CD4-positive, alpha-beta T cell treated with Interleukin-2 at 100 ng/mL for 4 hours (primary cell): ENCODE data around the gene IL17RD.
"Not testable (repeated sequence)": the region's sequence is repeated elsewhere in the genome, so short reads cannot be mapped to it uniquely, and the experiment has no call there.

Experiments used
- DNase-seq: peaks from one replicate; pipeline ENCODE4 v3.0.0-alpha.2; 2020; ENCODE audit warnings: low spot score

IL17RD gene

GRCh38 chr3:57093489-57093888, 71.7 kb downstream of the IL17RD start:
- no peak for DNase-seq

GRCh38 chr3:57091521-57092273, 73.5 kb downstream of the IL17RD start:
- DNase-seq, result no peak

DNA sequence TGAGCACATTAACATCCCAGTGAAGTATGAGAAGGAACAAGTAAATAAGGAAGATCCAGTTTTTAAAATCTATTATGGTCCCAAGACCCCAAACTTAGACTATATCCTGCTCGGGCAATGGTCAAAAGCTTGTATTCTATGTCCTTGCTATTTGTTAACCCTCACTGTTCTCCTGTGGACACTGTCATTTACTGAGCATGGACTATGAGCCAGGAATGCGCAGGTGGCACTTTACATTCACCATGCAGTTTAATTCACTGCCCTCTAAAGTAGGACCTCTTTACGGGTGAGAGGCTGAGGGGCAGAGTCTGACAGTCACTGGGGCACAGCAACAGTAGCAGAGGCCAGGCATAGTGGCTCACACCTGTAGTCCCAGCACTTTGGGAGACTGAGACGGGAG, 76.1 kb downstream of the IL17RD start:
- DNase-seq, result no peak

DNA sequence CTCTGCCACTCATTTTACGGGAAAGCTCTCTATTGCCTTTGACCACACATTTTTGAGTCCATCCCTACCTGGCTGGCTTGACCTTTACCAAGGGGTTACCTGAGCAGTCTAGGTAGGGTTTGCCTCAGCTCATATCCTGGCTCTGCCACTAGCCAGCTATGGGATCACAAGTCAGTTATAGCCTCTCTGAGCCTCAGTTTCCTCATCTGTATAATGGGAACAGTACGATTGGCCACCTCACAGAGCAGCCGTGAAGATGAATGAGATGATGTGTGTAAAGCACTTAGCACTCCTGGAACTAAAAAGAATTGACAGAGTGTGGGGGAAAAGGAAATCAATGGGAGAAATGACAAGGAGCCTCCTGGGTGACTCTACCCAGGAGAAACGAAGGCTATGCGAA, 76.7 kb downstream of the IL17RD start:
- DNase-seq, result no peak

GRCh38 chr3:57087361-57088092, 77.6 kb downstream of the IL17RD start:
- no peak for DNase-seq

DNA sequence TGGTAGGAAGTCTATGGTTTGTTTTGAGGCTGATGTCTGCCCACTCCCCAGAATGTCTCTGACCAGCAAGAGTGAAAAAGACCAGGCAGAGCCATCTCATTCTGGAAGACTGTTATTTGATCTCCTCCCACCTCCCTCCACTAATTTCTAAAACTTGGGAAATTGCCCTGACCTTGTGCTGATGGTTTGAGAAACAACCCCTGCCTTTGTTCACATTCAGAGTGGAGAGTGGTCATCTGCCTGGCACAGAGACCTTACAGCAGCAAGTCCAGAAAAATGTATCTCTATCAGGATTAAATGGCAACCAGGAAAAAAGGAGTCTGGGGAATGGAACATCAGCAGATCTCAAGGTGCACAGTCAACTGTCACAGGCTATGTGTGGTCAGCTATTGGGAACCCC, 79.0 kb downstream of the IL17RD start:
- DNase-seq, result no peak

- DNase-seq, result no peak
These were observed 79.9 kb downstream of the IL17RD start for GRCh38 chr3:57085211-57085610.

DNA sequence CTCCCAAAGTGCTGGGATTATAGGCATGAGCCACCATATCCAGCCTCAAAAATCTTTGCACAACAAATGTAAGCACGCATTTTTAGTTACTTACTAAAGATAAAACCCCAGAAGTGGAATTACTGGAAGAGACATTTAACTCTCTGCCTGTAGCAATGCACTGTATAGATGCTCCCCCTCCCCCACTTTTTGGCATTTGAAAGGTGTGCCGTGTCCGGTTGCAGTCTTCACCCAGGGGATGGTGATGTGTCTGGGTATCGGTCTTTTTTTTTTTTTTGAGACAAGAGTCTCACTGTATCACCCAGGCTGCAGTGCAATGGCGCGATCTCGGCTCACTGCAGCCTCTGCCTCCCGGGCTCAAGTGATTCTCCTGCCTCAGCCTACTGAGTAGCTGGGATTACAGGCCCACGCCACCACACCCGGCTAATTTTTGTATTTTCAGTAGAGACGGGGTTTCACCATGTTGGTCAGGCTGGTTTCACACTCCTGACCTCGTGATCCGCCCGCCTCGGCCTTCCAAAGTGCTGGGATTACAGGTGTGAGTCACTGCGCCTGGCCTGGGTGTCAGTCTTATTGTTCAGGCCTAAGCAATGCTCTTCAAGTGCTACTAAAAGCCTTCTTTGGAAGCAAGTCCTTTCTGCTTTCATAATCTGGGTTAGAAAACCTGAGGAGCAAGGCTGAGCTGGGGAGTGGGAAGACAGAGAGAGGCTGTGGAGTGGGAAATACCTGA, 81.7 kb downstream of the IL17RD start:
- not testable (repeated sequence) for DNase-seq

DNA sequence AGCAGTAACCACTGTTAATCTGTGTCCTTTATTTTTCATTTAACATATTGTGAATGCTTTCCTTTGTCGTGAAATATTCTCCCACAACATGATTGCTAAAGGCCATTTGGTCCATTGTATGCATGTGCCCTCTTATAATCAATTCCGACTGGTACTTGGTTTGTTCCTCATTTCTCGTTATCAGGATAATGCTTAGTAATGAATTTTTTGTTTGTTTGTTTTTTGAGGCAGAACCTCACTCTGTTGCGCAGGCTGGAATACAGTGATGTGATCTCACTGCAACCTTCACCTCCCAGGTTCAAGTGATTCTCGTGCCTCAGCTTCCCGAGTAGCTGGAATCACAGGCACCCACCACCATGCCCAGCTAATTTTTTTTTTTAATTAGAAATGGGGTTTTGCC, 82.7 kb downstream of the IL17RD start:
- DNase-seq, result no peak

DNA sequence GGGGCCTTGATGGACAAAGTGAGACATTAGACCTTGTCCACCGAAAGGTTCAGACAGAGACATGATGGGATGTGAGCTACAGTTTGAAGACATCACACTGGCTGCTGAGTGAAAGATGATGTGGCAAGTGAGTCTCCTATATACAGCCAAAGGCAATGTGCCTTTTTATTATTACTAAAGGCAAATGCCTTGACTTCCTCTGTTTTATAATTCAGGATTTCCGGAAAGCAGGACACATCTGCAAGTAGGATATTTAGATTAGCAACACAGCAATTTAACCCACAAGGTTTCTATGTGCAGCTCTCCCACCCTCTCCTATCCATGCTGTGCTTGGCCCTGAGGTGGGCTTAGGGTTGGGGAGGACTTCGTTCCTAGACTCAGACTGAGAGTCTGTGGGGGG, 84.0 kb downstream of the IL17RD start:
- DNase-seq, result no peak

DNA sequence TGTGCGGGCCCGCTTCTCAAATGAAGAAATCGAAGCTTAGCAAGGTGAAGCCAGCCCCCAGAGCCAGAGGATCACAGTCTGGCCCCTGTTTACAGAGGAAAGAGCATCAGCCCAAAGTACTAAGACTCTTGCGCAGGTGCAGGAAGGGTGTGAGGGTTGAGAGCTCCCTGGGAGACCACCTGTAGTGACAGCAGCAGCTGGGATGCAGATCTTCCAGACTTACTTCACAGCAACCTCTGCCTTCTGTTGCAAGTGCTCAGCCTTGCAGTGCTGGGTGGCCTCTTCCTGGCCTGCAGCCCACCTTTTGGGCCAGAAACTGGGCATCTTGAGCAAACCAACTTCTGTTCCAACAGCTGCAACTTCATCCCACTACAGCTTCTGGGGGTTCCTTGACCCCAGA, 85.0 kb downstream of the IL17RD start:
- DNase-seq, result no peak

DNA sequence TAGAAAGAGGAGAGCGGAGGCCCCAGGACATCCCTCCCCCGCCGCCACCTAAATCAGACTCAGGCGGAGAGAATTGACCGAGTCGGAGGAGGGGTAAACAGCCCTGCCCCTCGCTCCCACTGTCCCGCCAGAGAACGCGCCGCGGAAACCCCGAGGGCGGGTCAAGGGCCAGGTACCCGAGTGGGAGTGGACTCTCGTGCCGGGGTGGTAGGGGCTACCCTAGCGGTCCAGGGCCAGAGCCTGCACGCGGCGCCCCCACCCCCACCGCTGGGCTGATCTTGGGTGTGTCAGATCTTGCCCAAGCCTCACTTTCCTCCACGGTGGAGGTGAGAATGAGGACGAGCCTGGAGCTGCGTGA, 85.7 kb downstream of the IL17RD start:
- no peak for DNase-seq

GRCh38 chr3:57078635-57079473, 86.3 kb downstream of the IL17RD start:
- DNase-seq, result no peak

DNA sequence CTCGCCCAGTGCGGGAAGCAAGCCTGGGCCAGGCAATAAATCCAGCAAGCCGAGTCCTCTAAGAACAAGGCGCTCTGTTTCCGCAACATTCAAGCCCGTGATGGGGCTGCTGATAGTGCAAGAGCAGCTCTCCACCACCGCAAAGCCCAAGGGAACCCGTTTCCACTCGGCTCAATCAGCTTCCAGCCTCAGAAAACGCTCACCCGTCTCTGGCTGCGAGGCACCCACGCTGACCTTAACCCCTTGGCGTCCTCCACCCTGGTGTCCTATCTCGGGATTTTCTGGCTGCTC, 86.9 kb downstream of the IL17RD start:
- DNase-seq, result no peak

- no peak for DNase-seq
These were observed 87.4 kb downstream of the IL17RD start for GRCh38 chr3:57077630-57078343.

GRCh38 chr3:57076422-57076951, 88.7 kb downstream of the IL17RD start:
- DNase-seq, result no peak

- DNase-seq, result no peak
These were observed 91.0 kb downstream of the IL17RD start for GRCh38 chr3:57074135-57074534.

- no peak for DNase-seq
These were observed 91.5 kb downstream of the IL17RD start for GRCh38 chr3:57073628-57074027.

DNA sequence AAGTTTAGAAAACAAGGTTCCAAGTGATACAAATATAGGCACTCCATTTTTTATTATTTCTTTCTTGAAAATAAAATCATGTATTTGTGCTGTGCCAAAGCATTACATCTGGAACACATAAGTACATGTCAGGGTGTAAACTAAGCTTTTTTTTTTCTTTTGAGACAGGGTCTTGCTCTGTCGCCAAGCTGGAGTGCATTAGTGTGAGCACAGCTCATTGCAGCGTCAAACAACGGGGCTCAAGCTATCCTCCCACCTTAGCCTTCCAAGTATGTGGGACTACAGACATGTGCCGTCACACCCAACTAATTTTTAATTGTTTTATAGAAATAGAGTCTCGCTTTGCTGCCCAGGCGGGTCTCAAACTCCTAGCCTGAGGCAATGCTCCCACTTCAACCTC, 95.7 kb downstream of the IL17RD start:
- no peak for DNase-seq

DNA sequence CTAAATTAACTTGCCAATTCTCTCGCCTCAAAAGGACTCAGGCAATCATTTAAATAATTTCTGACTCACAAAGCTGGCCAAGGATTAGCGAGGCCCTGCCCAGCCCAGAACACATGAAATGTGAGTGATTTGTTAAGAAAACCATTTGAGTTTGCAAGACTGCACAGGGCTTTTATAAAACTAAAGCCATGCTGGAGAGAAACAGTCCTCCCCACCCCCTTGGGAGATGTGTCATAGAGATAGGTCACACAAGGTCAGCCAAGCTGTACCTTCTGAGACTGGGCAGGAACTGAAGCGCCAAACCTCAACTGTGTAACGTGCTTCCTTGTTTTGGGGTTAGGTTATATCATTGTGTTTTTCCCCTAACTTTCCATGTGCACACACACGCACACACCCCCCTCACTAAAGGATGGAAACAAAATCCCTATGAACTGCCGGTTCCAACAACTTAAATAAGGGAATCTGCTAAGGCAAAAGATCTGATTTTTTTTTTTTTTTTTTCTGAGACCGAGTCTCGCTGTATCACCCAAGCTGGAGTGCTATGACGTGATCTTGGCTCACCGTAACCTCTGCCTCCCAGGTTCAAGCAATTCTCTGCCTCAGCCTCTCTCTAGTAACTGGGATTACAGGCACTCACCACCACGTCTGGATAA, 96.6 kb downstream of the IL17RD start:
- no peak for DNase-seq

GRCh38 chr3:57066471-57066870, 98.7 kb downstream of the IL17RD start:
- DNase-seq, result no peak
